Brain microvascular endothelial cell (primary cell): ENCODE results near the gene MSANTD1.

Experiments used
- DNase-seq: peaks from one replicate; pipeline ENCODE4 v3.0.0-alpha.2; 2020
- H3K27ac ChIP-seq: fragments of 250-450 bp; sonication (Bioruptor Pico); 2 replicates; pipeline ENCODE4 v1.5.1; 2020; ENCODE audit warnings: mild to moderate bottlenecking, moderate library complexity
- H3K27me3 ChIP-seq: fragments of 250-450 bp; sonication (Bioruptor Pico); replicated peaks from 2 replicates; pipeline ENCODE4 v1.5.1; 2020; ENCODE audit warnings: mild to moderate bottlenecking
- H3K36me3 ChIP-seq: fragments of 250-450 bp; sonication (Bioruptor Pico); replicated peaks from 2 replicates; pipeline ENCODE4 v1.5.1; 2020; ENCODE audit warnings: mild to moderate bottlenecking
- H3K4me3 ChIP-seq: 2 replicates; pipeline ENCODE4 v1.5.1; 2011; ENCODE audit warnings: low read depth, mild to moderate bottlenecking, control low read depth, low read length, moderate library complexity
- CTCF ChIP-seq: IDR thresholded peaks from 2 replicates; pipeline ENCODE4 v1.5.1; 2011; ENCODE audit warnings: low read depth, mild to moderate bottlenecking, moderate library complexity, low read length, control low read depth, inconsistent platforms; ENCODE audit errors: missing control alignments
- in situ Hi-C: cut with HindIII; loops from 2 replicates; pipeline ENCODE4 v1.10.0; 2017; ENCODE audit warnings: low sequenced_read_pairs, low pct_ligation_motif_present

Gene MSANTD1

GRCh38 chr4:3252831-3253641 is 4.1 kb downstream of the MSANTD1 start:
- no peaks in the 10 kb centered on the region for H3K27me3 ChIP-seq
- H3K36me3 ChIP-seq: no peaks in the 10 kb centered on the region
- no peak overlapping the region for H3K4me3 ChIP-seq
- TF ChIP-seq CTCF: no peak
- H3K27ac ChIP-seq: no peak overlapping the region
- in situ Hi-C loops: no loop called here
- no peak for DNase-seq

DNA sequence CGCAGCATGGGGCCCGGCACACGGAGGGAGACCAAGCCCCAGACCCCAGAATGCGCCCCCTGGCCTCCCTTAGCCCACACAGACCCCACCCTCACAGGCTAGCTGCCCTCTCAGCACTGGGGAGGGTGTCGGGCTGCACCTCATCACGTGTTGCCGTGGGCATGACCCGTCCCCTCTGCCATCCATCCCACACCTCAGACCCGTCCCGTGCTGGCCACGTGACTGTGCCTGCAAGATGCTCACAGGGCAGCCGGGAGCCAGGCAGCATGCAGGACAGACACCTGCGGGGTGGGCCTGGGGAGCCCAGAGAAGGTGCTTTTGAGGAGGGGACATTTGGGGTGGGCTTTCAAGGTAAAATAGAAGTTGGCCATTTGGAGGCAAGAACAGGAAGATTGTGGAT is 4.8 kb downstream of the MSANTD1 start:
- in situ Hi-C loops: no loop called here

DNA sequence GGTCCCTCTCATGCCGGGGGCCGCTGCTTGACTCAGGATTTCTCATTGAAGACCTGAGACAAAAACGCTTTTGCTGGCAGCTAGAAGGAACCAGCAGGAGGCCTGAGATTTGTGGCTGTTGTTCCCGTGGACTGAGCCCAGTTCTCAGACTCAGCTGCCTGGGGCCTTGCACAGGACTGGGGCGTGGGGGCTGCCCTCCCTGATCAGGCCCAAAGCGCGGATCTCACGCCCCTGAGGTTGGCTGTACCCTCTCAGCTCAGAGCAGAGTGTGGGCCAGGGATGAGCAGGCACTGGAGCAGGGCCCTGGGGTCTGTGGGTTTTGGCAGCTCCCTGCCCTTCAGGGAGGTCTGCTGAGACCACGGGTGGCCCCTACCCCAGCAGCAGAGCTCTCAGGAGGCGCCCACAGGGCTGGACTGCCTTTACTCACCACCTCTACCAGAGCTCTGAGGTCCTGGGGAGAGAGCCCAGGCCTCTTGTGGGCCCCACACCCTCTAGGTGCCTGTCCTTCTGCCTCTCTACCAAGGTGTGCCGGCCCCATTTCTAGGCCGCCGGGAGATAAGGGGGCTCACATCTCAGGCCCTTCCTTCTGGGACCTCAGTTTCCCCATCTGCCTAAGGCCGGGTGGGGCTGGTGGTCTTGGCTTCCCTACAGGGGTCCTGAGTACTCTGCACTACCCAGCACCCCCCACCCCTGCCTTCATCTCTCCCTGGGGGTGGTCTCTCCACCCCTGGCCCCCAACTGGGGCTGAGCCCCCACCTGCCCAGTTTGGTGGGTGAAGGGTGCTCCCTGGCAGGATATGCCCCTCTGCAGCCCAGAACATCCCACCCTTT is 5.6 kb downstream of the MSANTD1 start:
- H3K36me3 ChIP-seq: no peaks in the 10 kb centered on the region
- no peaks in the 10 kb centered on the region for H3K27me3 ChIP-seq
- no peak for TF ChIP-seq CTCF
- DNase-seq: no peak
- no peak overlapping the region for H3K27ac ChIP-seq
- in situ Hi-C loops: no loop called here
- H3K4me3 ChIP-seq: no peak overlapping the region

More for the DNA sequence above, 4.8 kb downstream of the MSANTD1 start:
- Histone ChIP-seq H3K27ac (no peak overlapping the region), H3K36me3 (no peaks in the 10 kb centered on the region), H3K4me3 (no peak overlapping the region), H3K27me3 (no peaks in the 10 kb centered on the region)
- no peak for DNase-seq
- TF ChIP-seq CTCF: no peak

DNA sequence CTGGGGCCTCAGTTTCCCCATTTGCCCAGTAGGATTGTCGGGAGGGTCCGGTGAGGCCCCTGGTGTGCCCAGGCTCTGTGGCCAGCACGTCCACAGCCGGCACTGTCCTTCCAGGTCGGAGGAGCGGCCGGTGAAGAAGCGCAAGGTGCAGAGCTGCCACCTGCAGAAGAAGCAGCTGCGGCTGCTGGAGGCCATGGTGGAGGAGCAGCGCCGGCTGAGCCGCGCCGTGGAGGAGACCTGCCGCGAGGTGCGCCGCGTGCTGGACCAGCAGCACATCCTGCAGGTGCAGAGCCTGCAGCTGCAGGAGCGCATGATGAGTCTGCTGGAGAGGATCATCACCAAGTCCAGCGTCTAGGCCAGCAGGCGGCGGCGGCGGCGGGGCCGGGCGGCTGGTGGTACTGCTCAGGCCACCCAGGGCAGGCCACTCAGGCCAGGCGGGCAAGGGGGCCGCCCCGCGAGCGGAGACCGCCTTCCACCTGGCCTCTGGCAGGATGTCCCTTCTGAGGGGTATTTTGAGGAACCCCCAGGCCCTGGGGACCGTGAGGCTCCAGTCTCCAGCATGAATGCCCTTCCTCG is 6.7 kb downstream of the MSANTD1 start:
- Histone ChIP-seq H3K27ac (no peak overlapping the region), H3K36me3 (no peaks in the 10 kb centered on the region), H3K27me3 (no peaks in the 10 kb centered on the region), H3K4me3 (no peak overlapping the region)
- DNase-seq: no peak
- in situ Hi-C loops: no loop called here
- TF ChIP-seq CTCF: no peak

DNA sequence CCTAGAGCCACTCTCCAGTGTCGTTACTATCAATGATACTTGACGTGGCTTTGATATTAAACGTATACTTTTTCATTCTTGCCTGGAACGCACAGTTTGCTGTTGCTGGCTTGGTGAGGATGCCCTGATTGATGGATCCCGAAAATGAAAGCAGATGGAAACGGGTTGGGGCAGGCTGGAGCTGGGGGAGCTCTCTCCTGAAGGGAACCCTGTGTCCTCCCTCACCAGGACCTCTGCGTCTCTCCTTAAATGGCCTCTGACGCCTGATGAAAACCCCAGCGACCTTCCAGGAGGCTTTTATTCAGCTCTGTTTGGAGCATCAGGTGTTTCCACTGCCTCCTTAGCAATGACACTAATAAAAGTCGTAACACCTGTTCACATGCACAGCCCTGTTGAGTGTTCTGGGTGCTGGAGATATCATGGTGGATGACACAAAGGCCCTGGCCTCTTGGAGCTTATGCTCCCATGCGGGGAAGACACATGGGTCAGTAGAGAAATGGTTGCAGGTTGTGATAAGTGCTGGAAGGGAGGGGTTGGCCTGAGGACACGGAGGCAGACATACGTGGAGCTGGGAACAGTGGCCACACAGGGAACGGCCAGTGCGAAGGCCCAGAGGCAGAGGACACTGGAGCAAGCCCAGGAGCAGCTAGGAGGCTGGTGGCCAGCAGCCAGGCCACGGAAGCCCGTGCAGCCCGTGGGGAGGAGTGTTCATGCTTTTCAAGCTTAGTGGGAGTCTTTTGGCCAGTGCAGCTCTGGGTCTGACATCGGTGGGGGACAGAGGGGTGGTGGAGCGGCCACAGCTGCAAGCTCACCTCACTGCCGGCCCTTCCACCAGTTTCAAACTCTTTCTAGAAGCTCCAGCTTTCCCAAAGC is 7.5 kb downstream of the MSANTD1 start:
- no peak overlapping the region for H3K4me3 ChIP-seq
- H3K27ac ChIP-seq: no peak overlapping the region
- no peaks in the 10 kb centered on the region for H3K36me3 ChIP-seq
- no peaks in the 10 kb centered on the region for H3K27me3 ChIP-seq
- TF ChIP-seq CTCF: no peak
- in situ Hi-C loops: no loop called here
- DNase-seq: no peak
